Hippocampal formation (tissue), 2 donors: ENCODE results near the gene LDAH.
"Not testable (repeated sequence)": the region's sequence is repeated elsewhere in the genome, so short reads cannot be mapped to it uniquely, and the experiment has no call there.

Experiments
- DNase-seq, 2 donors: peaks; one replicate each; lab custom pipeline; 2025; lab: John Stamatoyannopoulos, UW

The LDAH gene

DNA sequence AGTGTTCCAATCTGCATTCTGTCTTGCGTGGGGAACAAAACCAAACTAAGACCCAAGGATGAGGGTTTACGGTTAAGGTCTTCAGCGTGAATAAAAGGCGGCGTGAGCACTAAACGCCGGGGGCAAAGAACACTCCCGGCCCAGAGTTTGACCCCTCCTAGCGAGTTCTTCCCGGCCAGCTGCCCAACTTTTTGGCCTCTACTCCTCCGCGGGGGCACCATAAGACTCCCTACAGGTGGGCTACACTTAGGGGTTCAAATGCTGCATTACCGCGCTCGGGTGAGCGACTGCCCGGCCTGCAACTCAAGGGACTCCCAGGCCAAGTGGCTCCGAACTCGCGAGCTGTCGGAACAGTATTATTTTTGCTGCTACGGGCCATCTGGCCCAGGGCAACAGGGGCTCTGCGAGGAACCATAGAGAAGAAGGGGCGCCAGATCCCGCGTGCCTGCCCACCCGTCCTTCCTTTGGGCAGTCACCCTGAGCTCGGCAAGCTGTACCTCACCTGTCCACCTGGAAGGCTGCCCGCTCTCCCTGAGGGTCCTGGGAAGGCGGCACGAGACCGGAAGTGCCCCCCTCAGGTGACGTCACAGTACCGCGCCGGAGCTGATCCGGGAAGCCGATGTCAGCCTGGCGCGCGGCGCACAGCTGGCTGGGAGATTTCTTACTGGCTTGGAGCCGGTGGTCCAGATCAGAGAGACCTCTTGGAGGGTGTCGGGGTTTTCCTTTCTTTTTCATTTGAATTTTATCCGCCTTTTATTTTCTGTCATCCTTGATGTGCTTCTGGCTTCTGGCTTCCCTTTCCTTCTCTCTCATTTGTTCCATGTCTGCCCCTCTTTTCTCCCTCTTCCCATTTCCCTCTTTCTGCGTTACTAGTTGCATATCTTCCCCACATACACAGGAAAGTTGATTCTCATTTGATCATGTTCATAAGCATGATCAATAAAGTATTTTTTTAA, at the start of gene LDAH:
LDAH (minus strand) TSS at position 567 of the 956 bp plus-strand sequence. CDS start 21,638 bp downstream, outside the sequence.
- peak; percentile 21 to 76 for DNase-seq

DNA sequence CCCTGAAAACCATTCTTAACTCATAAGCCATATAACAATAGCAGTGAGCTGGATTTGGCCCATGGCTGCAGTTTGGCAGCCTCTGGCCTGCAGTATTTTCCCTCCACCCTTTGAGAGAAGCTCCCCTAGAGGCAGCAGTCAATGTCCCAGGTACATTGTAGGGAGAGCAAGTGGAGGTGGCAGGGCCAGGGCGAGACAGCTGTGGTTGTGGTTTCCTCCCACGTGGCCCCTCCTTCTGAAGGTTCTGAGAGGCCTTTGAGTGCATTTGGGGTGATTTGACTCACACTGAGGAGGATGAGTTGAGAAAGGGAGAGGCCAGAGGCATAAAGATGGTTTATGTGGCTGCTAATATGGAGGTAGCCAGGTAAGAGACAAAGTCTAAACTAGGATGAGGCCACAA, 45.5 kb upstream of the LDAH start:
- no peak for DNase-seq

DNA sequence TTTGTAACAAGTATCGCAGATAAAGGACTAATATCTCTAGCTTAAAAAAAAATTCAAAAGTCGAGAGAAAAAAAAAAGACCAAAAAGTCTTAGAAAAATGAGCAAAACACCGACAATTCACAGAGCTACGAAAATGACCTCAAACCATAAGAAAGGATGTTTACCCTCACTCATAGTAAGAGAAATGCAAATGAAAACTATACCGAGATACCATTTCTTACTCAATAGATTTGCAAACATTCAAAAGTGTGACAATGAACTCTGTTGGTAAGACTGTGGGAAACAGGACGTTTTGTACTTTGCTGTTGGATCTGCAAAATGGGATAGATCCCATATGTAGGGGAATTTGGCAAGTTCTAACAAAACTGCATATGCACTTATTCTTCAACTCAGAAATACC, 39.9 kb upstream of the LDAH start:
- DNase-seq: no peak

DNA sequence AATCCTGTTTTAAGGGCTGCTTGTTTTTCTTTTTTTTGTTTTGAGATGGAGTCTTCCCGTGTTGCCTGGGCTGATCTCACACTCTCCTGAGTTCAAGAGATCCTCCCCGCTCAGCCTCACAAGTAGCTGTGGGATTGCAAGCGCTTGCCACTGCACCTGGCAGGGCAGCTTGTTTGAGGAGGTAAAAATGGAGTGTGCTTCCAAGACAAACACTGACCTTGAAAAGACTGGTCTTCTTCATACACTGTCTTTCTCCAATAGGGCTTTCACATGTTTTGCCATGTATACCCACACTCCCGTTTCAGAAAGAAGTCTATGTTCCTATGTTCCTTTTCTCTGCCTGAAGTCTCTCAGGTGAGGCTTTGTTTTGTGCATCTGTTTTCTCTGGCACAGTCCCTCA, 32.6 kb upstream of the LDAH start:
- DNase-seq: no peak

DNA sequence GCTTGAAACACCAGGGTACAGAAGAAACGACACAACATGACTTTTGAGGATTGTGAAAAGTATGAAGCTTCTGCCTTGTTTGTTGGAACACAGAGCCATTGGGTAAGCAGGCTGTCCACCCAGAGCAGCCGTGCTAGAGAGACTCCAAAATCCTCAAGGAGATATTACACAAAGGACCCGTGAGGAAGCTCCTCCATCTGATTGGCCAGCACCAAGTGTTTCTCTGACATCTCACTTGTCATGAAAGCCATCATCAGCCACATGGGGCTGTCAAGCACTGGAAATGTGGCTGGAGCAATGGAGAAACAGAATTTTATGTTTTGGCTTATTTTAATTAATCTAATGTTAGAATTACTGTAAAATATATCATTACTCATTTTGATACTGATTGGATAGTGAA, 29.8 kb upstream of the LDAH start:
- no peak for DNase-seq

DNA sequence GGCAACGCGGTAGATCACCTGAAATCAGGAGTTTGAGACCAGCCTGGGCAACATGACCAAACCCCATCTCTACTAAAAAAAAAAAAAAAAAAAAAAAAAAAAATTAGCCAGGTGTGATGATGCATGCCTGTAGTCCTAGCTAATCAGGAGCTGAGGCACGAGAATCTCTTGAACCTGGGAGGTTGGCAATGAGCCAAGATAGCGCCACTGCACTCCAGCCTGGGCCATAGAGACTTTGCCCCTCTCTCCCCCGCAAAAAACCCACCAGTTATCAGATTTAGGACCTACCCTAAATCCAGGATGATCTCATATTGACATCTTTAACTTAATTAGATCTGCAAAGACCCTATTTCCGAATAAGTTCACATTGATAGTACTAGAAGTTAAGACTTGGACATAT, 29.2 kb upstream of the LDAH start:
- DNase-seq: no peak

GRCh38 chr2:20844246-20844645, 21.3 kb upstream of the LDAH start:
- DNase-seq: no peak

- DNase-seq: no peak
Observed at GRCh38 chr2:20839052-20839451, 16.2 kb upstream of the LDAH start.

- no peak for DNase-seq
Observed at GRCh38 chr2:20838016-20838415, 15.1 kb upstream of the LDAH start.

- DNase-seq: no peak
Observed at GRCh38 chr2:20836521-20836920, 13.6 kb upstream of the LDAH start.

GRCh38 chr2:20834331-20834730, 11.4 kb upstream of the LDAH start:
- DNase-seq: no peak

GRCh38 chr2:20832606-20833005, 9.7 kb upstream of the LDAH start:
- no peak for DNase-seq

DNA sequence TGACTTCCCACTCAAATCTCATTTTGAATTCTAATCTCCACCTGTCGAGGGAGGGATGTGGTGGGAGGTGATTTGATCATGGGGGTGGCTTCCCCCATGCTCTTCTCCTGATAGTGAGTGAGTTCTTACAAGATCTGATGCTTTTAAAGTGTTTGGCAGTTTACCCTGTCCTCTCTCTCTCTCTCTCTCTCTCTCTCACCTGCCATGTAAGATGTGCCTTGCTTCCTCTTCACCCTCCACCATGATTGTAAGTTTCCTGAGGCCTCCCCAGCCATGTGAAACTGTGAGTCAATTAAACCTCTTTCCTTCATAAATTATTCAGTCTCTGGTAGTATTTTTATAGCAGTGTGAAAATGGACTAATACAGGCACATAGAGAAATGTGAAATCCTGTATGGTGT, 7.0 kb upstream of the LDAH start:
- no peak for DNase-seq

DNA sequence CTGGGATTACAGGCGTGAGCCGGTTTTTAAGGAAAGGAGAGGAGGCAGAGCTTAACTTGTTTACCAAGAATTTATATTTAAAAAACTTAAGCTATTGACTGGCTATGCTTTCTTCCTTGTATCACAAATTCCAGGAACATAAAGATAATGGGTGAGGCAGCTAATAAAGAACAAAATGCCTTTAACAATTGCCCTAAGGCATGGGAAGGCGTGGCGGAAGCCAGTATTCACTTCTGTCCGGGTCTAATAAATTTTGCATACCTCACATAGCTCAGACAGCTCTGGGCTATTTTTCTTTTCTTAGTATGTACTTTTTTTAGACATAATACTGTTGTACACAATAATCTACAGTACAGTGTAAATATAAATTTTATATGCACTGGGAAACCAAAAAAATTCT, 1.0 kb upstream of the LDAH start:
- no peak for DNase-seq

DNA sequence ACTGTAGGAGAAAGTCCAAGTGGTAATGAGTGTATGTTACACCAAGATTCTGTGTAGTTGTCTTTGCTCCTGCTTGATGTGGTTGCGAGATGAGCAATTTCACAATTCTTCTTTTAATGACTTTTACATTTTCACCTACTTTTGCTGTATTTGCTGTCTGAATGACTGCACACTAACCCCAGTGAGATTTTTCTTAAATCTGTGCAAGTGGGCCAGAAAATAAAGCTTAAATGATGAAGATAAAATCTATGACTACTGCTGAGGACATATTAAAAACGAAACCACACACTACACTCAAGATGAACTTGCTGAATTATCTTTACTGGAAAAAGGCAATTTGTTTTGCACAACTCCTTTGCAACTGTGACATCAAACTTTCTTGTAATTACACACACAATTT, 4.1 kb downstream of the LDAH start:
- no peak for DNase-seq

DNA sequence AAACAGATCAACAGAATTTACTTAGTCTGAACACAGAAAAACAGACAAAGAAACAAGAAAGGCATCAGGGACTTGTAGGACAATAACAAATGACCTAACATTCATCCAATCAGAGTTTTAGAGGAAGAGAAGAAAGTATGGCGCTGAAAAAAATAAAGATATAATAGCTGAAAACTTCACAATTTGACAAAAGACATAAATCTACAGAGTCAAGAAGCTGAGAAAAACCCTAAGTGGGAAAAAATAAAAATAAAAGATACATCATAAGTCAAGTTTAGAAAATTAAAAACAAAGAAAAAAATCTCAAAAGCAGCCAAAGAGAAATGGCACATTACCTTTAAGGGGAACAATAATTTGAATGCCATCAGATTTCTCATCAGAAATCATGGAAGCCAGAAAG, 7.7 kb downstream of the LDAH start:
- DNase-seq: no peak

- no peak for DNase-seq
Observed at GRCh38 chr2:20812779-20813178, 10.1 kb downstream of the LDAH start.

DNA sequence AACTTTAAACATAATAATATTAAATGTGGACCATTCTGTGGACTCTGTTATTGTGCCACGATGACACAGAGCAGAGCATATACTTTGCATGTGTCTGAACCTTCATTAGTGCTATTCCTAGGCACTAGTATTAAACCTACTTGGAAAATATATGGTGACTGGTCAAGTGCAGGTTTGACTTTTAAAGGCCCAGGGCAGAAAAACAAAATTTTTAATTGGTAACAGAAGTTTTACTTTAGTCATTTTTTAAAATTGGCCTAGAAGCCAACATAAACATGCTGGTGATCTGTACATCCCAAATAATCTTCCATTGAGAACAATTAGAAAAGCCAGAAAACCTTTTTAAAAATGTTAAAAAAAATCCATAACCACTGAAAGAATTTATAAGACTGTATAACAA, 16.6 kb downstream of the LDAH start:
- no peak for DNase-seq

GRCh38 chr2:20803974-20804373, 18.9 kb downstream of the LDAH start:
- DNase-seq: no peak

DNA sequence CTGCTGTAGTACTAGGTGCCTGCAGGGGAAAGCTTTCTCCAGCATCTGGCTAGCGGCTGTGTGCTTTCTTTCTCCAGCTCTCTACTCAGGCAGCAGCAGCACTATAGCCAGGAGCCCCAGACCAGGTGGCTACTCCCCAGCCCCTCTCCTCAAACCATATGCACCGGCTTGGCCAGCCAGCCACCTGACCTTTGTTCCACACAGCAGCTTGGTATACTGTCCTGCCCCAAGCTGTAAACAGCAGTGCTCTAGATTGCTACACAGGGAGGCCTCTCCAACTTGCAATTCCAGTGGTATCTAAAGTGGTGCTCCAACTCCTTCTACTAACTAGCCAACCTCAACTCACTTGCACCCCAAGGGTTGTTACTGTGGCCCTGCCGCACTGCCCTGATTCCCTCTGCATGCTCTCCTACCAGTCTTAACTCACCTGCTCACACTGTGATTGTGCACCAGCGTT, 19.6 kb downstream of the LDAH start:
- DNase-seq: no peak

- DNase-seq: no peak
Observed at GRCh38 chr2:20797096-20797495, 25.8 kb downstream of the LDAH start.

DNA sequence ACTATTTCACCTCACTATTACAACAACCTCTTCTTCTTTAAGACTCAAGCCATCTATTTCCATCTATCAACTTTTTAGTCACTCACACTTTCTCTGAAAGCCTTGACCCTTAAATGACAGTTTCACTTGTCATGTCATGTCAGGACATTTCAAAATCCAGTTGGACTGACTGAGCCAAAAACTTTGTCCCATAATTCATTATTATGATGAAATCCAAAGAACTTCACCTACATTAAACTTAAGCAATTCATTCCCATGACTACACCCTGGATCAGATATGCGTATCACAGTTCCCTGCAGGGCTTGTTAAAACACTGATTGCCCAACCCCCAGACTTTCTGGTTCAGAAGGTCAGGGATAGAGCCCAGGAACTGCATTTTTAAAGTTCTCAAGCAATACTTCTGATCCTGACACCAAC, 26.5 kb downstream of the LDAH start:
- DNase-seq: no peak

DNA sequence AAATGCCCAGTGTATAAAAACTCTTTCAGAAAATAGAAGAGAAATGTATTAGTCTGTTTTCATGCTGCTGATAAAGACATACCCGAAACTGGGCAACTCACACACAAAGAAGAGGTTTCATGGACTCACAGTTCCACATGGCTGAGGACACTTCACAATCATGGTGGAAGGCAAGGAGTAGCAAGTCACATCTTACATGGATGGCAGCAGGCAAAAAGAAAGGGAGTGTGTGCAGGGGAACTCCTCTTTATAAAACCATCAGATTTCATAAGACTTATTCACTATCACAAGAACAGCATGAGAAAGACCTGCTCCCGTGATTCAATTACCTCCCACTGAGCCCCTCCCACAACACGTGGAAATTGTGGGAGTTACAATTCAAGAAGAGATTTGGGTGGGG, 29.0 kb downstream of the LDAH start:
- not testable (repeated sequence) for DNase-seq
